NCI-H345 treated with DMSO at 0.1 percent for 48 hours (cell line): ENCODE data around the gene MYO1B.

Experiments used
- DNase-seq: peaks from one replicate; lab custom pipeline; 2025; ENCODE audit not compliant: unreplicated experiment; lab: John Stamatoyannopoulos, UW

MYO1B gene

GRCh38 chr2:191296083-191297006, 51.1 kb downstream of the MYO1B start:
- DNase-seq = no peak

- no peak for DNase-seq
These were observed 51.8 kb downstream of the MYO1B start for GRCh38 chr2:191297033-191297432.

- no peak for DNase-seq
These were observed 53.1 kb downstream of the MYO1B start for GRCh38 chr2:191298306-191298705.

- DNase-seq = no peak
These were observed 53.8 kb downstream of the MYO1B start for GRCh38 chr2:191299010-191299409.

GRCh38 chr2:191299866-191300265, 54.7 kb downstream of the MYO1B start:
- DNase-seq = no peak

GRCh38 chr2:191301971-191302370, 56.8 kb downstream of the MYO1B start:
- DNase-seq = no peak

GRCh38 chr2:191302459-191303139, 57.4 kb downstream of the MYO1B start:
- no peak for DNase-seq

GRCh38 chr2:191303140-191304005, 58.2 kb downstream of the MYO1B start:
- no peak for DNase-seq

- DNase-seq = no peak
These were observed 60.0 kb downstream of the MYO1B start for GRCh38 chr2:191304939-191305875.

GRCh38 chr2:191308026-191308425, 62.8 kb downstream of the MYO1B start:
- DNase-seq = no peak

GRCh38 chr2:191311156-191311555, 66.0 kb downstream of the MYO1B start:
- DNase-seq = no peak

- no peak for DNase-seq
These were observed 66.4 kb downstream of the MYO1B start for GRCh38 chr2:191311627-191312026.

GRCh38 chr2:191312163-191312562, 67.0 kb downstream of the MYO1B start:
- no peak for DNase-seq

- no peak for DNase-seq
These were observed 67.5 kb downstream of the MYO1B start for GRCh38 chr2:191312662-191313061.

GRCh38 chr2:191314697-191315364, 69.6 kb downstream of the MYO1B start:
- no peak for DNase-seq

GRCh38 chr2:191315365-191315752, 70.2 kb downstream of the MYO1B start:
- DNase-seq = no peak

- DNase-seq = no peak
These were observed 71.2 kb downstream of the MYO1B start for GRCh38 chr2:191316246-191316994.

GRCh38 chr2:191318037-191318728, 73.0 kb downstream of the MYO1B start:
- DNase-seq = no peak
